B cell (primary cell): ENCODE measurements around the gene SPHK2. TPM values are rescaled to one million over a fixed set of nuclear protein-coding genes. Genes with fewer than 3 reads are reported as not detected.

Experiments used
- ATAC-seq: fragments of 200-7000 bp; cut with Tn5 transposase; one replicate; pipeline ENCODE4 v1.10.0; 2021; ENCODE audit warnings: low read depth, mild to moderate bottlenecking, moderate number of reproducible peaks, moderate library complexity
- CTCF ChIA-PET: fragments of 350-600 bp; sonication (Branson Sonifier 250); formaldehyde crosslinking; loops from one replicate; lab custom pipeline; 2021; ENCODE audit warnings: antibody characterized with exemption, inconsistent platforms; lab: Charles Lee
- POLR2A ChIA-PET: fragments of 350-600 bp; sonication (Branson Sonifier 250); formaldehyde crosslinking; loops from one replicate; lab custom pipeline; 2021; ENCODE audit warnings: antibody characterized with exemption; lab: Charles Lee
- DNase-seq: peaks from one replicate; pipeline ENCODE4 v3.0.0; 2013
- H2AFZ ChIP-seq: 2 replicates; pipeline ENCODE4 v1.6.1; 2012; ENCODE audit warnings: mild to moderate bottlenecking, low read depth, low read length; ENCODE audit not compliant: insufficient read depth, poor library complexity, severe bottlenecking
- H3K27ac ChIP-seq, 2 donors: 1 replicate in 1 of 2; 2 replicates in 1 of 2; pipeline ENCODE4 v1.5.1; 2012 to 2013; ENCODE audit warnings: low read length in 2 of 2, mild to moderate bottlenecking in 2 of 2, moderate library complexity in 1 of 2
- H3K27me3 ChIP-seq, 4 experiments: fragments of 200-600 bp in 1 of 4; sonication (generic) in 1 of 4; replicated peaks in 1 of 4; 1 replicate in 2 of 4; 2 replicates in 2 of 4; pipeline versions ENCODE4 v1.6.1 to v1.7.0; 2013 to 2016; ENCODE audit warnings: low read length in 3 of 4, mild to moderate bottlenecking in 2 of 4, mixed read lengths in 1 of 4, moderate library complexity in 1 of 4; ENCODE audit not compliant: insufficient read depth in 4 of 4, control insufficient read depth in 3 of 4; ENCODE audit errors: control extremely low read depth in 1 of 4
- H3K36me3 ChIP-seq, 2 experiments: replicated peaks in 1 of 2; 1 replicate in 1 of 2; 2 replicates in 1 of 2; pipeline versions ENCODE4 v1.6.1 to v1.7.1; 2013; ENCODE audit warnings: low read length in 1 of 2; ENCODE audit not compliant: insufficient read depth in 2 of 2, control insufficient read depth in 1 of 2; ENCODE audit errors: control extremely low read depth in 1 of 2, extremely low read depth in 1 of 2
- H3K4me1 ChIP-seq, 2 donors: fragments of 200-600 bp in 1 of 2; sonication (generic) in 1 of 2; 1 replicate in 1 of 2; 2 replicates in 1 of 2; pipeline versions ENCODE4 v1.5.1 to v1.6.1; 2013 to 2017; ENCODE audit warnings: low read length in 2 of 2; ENCODE audit not compliant: control insufficient read depth in 2 of 2, insufficient read depth in 2 of 2
- H3K4me2 ChIP-seq: replicated peaks from 2 replicates; pipeline ENCODE3; 2012; ENCODE audit warnings: mild to moderate bottlenecking, low read depth, low read length; ENCODE audit not compliant: poor library complexity, severe bottlenecking
- H3K4me3 ChIP-seq, 5 experiments: fragments of 200-600 bp in 1 of 5; sonication (generic) in 1 of 5; 1 replicate in 3 of 5; 2 replicates in 2 of 5; pipeline versions ENCODE4 v1.5.1 to v1.7.0; 2011 to 2016; ENCODE audit warnings: low read length in 4 of 5, mild to moderate bottlenecking in 4 of 5, low read depth in 2 of 5, control low read depth in 1 of 5, moderate library complexity in 1 of 5; ENCODE audit not compliant: insufficient read depth in 1 of 5; ENCODE audit errors: control extremely low read depth in 1 of 5, extremely low read depth in 1 of 5
- H3K79me2 ChIP-seq: fragments of 200-600 bp; sonication (generic); one replicate; pipeline ENCODE4 v1.6.0; 2016; ENCODE audit warnings: low read length; ENCODE audit not compliant: control insufficient read depth, insufficient read depth
- H3K9ac ChIP-seq: fragments of 200-600 bp; sonication (generic); 2 replicates; pipeline ENCODE4 v1.6.1; 2017; ENCODE audit warnings: mild to moderate bottlenecking, low read length, moderate library complexity
- H3K9me3 ChIP-seq, 3 donors: one replicate each; pipeline versions ENCODE4 v1.6.1 to v1.7.1; 2013; ENCODE audit warnings: low read length in 2 of 3; ENCODE audit not compliant: control insufficient read depth in 2 of 3, insufficient read depth in 1 of 3; ENCODE audit errors: control extremely low read depth in 1 of 3
- H4K20me1 ChIP-seq: 2 replicates; pipeline ENCODE4 v1.6.0; 2012; ENCODE audit warnings: mild to moderate bottlenecking, low read length; ENCODE audit not compliant: insufficient read depth, control insufficient read depth, poor library complexity, severe bottlenecking
- H3K27ac Mint-ChIP-seq: one replicate; pipeline ENCODE4 v1.8.0; 2021; ENCODE audit warnings: mixed read lengths
- H3K27me3 Mint-ChIP-seq: one replicate; pipeline ENCODE4 v1.8.0; 2021; ENCODE audit warnings: mixed read lengths
- H3K4me1 Mint-ChIP-seq: one replicate; pipeline ENCODE4 v1.8.0; 2021; ENCODE audit warnings: mixed read lengths
- H3K4me3 Mint-ChIP-seq: one replicate; pipeline ENCODE4 v1.8.0; 2021; ENCODE audit warnings: mixed read lengths
- H3K9me3 Mint-ChIP-seq: one replicate; pipeline ENCODE4 v1.8.0; 2022; ENCODE audit warnings: mixed read lengths; ENCODE audit not compliant: insufficient read depth
- CTCF ChIP-seq: fragments of 200-600 bp; IDR thresholded peaks from one replicate; pipeline ENCODE4 v1.8.0; 2022; ENCODE audit warnings: antibody characterized with exemption, mild to moderate bottlenecking
- EZH2 ChIP-seq: IDR thresholded peaks from 2 replicates; pipeline ENCODE4 v1.6.1; 2012; ENCODE audit warnings: borderline replicate concordance, low read depth, mild to moderate bottlenecking, moderate library complexity, low read length; ENCODE audit not compliant: insufficient read depth, poor library complexity, severe bottlenecking
- WGBS: methylation state at CpG from one replicate; pipeline ENCODE4 v1.1.5; 2013; ENCODE audit warnings: missing lambda C conversion rate; ENCODE audit not compliant: insufficient coverage; 5-methylcytosine and 5-hydroxymethylcytosine counted together
- intact Hi-C: fragments of 100-400 bp; cut with micrococcal nuclease; formaldehyde crosslinking; loops from one replicate; pipeline ENCODE4 v1.10.0; 2022
- polyA plus RNA-seq: library from polyadenylated mRNA; depleted of rRNA; stranded (reverse); fragments of >200 nt; gene quantifications from 2 replicates; pipeline ENCODE4 v1.2.3, GENCODE V29; 2012
- total RNA-seq, 2 donors: library from RNA; stranded (reverse); fragments of 120-200 nt in 1 of 2; gene quantifications; 1 replicate in 1 of 2; 2 replicates in 1 of 2; pipeline versions ENCODE4 v1.2.3 to v1.2.4, GENCODE V29; 2013 to 2022

SPHK2 gene
- total and polyA plus RNA-seq, 2 donors (not counting 1 experiment from before 2014, with no cell fraction given): 17.0 to 47.3 TPM

GRCh38 chr19:48633148-48634035, 14.1 kb downstream of the SPHK2 start:
- H3K9me3 ChIP-seq: peaks cover 0 to 10% (median 0%) of the 10 kb centered on the region in 3 donors
- H2AFZ ChIP-seq: no peak overlapping the region
- ChIA-PET CTCF (interaction anchor here (0.6 to 2.0 kb wide), 11 partner anchors 9 to 162 kb away, joined by 3 to 15 read pairs (median 4); partner anchors contain the start of genes CA11, RPL18 and SPHK2), POLR2A (interaction anchor here (0.6 to 3.4 kb wide), 6 partner anchors 9 to 1519 kb away, joined by 4 to 17 read pairs (median 11); partner anchors contain the start of genes CA11, RPL18 and SPHK2)
- peak overlapping the region in 1 of 5 experiments; percentile 98 for H3K4me3 ChIP-seq
- no peaks in the 10 kb centered on the region for H3K27me3 ChIP-seq
- peak overlapping the region; percentile 34 to 69 for H3K27ac ChIP-seq
- peak overlapping the region; percentile 83 for H3K4me3 Mint-ChIP-seq
- H3K4me2 ChIP-seq: peak overlapping the region; percentile 99
- H3K27ac Mint-ChIP-seq: peak overlapping the region; percentile 92
- H4K20me1 ChIP-seq: peaks cover 75% of the 10 kb centered on the region
- peaks cover 0 to 52% of the 10 kb centered on the region in 2 experiments for H3K36me3 ChIP-seq
- H3K9ac ChIP-seq: no peak overlapping the region
- ATAC-seq (no peak), DNase-seq (peak; percentile 34)
- H3K4me1 Mint-ChIP-seq: peaks cover 36% of the 10 kb centered on the region
- H3K79me2 ChIP-seq: peaks cover 22% of the 10 kb centered on the region
- intact Hi-C loops: loop anchor here (10.0 kb wide), 2 partner anchors 481 to 841 kb away; partner anchors contain the start of genes C19orf73, FLT3LG, LIN7B and PPFIA3
- no peaks in the 10 kb centered on the region for H3K27me3 Mint-ChIP-seq
- peaks cover 1% of the 10 kb centered on the region for H3K9me3 Mint-ChIP-seq
- WGBS: 72% methylated on average over 16 of the region's 22 CpGs
- no peak for TF ChIP-seq CTCF
- no peak for TF ChIP-seq EZH2
- peaks cover 24 to 27% of the 10 kb centered on the region in 2 donors for H3K4me1 ChIP-seq
